Thoracic aorta (tissue), 2 donors: ENCODE measurements around the gene ZDHHC7. TPM values are rescaled to one million over a fixed set of nuclear protein-coding genes. Genes with fewer than 3 reads are reported as not detected.

ENCODE experiments used
- ATAC-seq: fragments of 150-250 bp; one replicate; pipeline ENCODE4 v1.8.0; 2017; ENCODE audit warnings: low read depth; ENCODE audit not compliant: insufficient number of reproducible peaks, low FRiP score
- DNase-seq: peaks from one replicate; pipeline ENCODE4 v3.0.0-alpha.2; 2020; ENCODE audit warnings: low spot score
- H3K27ac ChIP-seq, 2 donors: fragments of 200-600 bp; sonication (generic); 1 replicate in 1 of 2; 2 replicates in 1 of 2; pipeline ENCODE4 v1.5.1; 2016; ENCODE audit warnings: mild to moderate bottlenecking in 2 of 2, moderate library complexity in 2 of 2
- H3K27me3 ChIP-seq: fragments of 200-600 bp; sonication (generic); replicated peaks from 2 replicates; pipeline ENCODE4 v1.6.0; 2016; ENCODE audit warnings: mild to moderate bottlenecking; ENCODE audit not compliant: insufficient read depth
- H3K36me3 ChIP-seq: fragments of 200-600 bp; sonication (generic); one replicate; pipeline ENCODE4 v1.5.1; 2016
- H3K4me1 ChIP-seq, 2 donors: fragments of 200-600 bp; sonication (generic); 1 replicate in 1 of 2; 2 replicates in 1 of 2; pipeline versions ENCODE4 v1.5.1 to v1.6.0; 2016; ENCODE audit warnings: low read depth in 2 of 2, mild to moderate bottlenecking in 1 of 2; ENCODE audit not compliant: control insufficient read depth in 1 of 2
- H3K4me3 ChIP-seq: fragments of 200-600 bp; sonication (generic); 2 replicates; pipeline ENCODE4 v1.5.1; 2016; ENCODE audit warnings: mild to moderate bottlenecking
- H3K9me3 ChIP-seq: fragments of 200-600 bp; sonication (generic); 2 replicates; pipeline ENCODE4 v1.5.1; 2016
- total RNA-seq, 2 donors: library from RNA; depleted of rRNA; stranded (reverse); fragments of >200 nt; gene quantifications; one replicate each; pipeline versions ENCODE4 v1.1.0 to v1.2.3, GENCODE V29; 2016
- TF ChIP-seq, protein P1 (sequence below): fragments of 200-600 bp; sonication (generic); IDR thresholded peaks from one replicate; pipeline ENCODE4 v1.5.1; 2019; ENCODE audit warnings: antibody characterized with exemption

Gene ZDHHC7
- total RNA-seq, 2 donors from 2014 or later, result 63.7 to 80.8 TPM

DNA sequence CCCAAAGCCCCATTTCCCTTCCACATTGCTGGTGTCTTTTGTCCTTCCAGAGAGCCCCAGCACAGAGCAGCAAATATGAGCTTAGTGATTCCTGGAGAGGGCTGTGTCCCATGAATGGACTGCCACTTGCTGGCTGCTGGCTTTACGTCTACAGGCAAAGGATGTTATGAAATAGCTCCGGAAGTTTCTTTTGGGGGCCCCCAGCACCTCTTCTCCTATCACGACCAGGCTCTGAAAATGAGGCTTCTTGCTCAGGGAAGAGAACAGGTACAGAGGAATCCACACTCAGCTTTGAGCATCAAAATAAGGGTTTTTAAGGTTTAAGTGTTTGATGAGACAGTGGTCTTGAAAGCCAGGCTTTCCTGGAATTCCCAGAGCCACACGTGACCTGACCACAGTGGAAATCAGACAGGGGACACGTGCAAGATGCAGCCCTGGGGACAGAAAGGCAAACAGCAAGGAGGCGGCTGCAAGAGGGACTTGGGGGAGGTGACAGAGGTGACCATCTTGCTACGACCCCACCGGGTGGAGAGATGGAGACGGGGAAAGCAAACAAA is 58.1 kb downstream of the ZDHHC7 start:
- TF ChIP-seq, protein P1, sequence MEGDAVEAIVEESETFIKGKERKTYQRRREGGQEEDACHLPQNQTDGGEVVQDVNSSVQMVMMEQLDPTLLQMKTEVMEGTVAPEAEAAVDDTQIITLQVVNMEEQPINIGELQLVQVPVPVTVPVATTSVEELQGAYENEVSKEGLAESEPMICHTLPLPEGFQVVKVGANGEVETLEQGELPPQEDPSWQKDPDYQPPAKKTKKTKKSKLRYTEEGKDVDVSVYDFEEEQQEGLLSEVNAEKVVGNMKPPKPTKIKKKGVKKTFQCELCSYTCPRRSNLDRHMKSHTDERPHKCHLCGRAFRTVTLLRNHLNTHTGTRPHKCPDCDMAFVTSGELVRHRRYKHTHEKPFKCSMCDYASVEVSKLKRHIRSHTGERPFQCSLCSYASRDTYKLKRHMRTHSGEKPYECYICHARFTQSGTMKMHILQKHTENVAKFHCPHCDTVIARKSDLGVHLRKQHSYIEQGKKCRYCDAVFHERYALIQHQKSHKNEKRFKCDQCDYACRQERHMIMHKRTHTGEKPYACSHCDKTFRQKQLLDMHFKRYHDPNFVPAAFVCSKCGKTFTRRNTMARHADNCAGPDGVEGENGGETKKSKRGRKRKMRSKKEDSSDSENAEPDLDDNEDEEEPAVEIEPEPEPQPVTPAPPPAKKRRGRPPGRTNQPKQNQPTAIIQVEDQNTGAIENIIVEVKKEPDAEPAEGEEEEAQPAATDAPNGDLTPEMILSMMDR, result no peak
- H3K4me3 ChIP-seq, result no peak overlapping the region
- ATAC-seq (no peak), DNase-seq (no peak)
- H3K4me1 ChIP-seq, result peaks cover 0 to 14% of the 10 kb centered on the region in 2 donors
- H3K27ac ChIP-seq, result peak overlapping the region in 1 of 2 donors; percentile 3
- H3K9me3 ChIP-seq, result no peaks in the 10 kb centered on the region
- H3K36me3 ChIP-seq, result no peaks in the 10 kb centered on the region
- H3K27me3 ChIP-seq, result no peaks in the 10 kb centered on the region

DNA sequence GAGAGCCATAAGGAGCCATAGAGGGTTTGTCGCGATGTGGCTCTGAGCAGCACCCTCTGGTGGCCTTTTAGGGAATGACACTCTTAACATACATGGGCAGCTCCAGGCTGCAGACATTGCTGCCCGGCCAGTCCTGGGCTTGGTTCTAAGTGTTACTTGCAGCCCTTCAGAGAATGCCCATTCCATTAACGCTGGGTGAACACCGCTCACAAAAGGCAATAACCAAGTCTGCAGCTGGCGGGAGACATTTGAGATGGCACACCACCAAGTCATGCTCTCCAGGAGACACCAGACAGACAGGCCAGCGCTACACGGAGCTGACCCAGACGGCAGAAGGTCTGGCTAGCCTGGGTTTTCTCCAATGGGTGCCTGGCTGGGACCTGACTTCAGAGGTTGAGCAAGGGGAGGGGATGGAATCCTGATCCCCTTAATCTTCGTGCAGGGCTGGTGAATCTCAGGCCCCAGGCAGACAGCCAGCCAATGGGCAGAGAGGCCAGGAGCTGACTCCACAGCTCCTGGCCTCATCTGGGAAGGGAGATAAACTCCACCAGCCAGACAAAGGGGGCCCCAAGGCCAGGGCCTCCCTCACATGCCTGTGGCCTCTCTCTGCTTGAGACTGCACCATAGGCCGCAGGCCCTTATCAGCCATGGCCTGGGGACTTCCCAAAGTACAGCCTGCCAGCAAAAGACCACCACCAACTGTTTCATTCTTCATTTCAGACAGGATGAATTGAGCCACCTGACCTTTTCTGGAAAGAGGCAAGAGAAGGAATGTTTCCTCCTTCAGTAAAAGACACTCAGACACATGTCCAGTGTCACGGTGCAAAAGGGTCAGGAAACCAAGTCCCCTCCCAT is 58.8 kb downstream of the ZDHHC7 start:
- H3K36me3 ChIP-seq, result no peaks in the 10 kb centered on the region
- peaks cover 0 to 14% of the 10 kb centered on the region in 2 donors for H3K4me1 ChIP-seq
- ATAC-seq (peak; percentile 50), DNase-seq (peak; percentile 71)
- H3K4me3 ChIP-seq, result no peak overlapping the region
- TF ChIP-seq, protein P1, result peak; percentile 91
- peak overlapping the region in 1 of 2 donors; percentile 3 for H3K27ac ChIP-seq
- no peaks in the 10 kb centered on the region for H3K27me3 ChIP-seq
- no peaks in the 10 kb centered on the region for H3K9me3 ChIP-seq

DNA sequence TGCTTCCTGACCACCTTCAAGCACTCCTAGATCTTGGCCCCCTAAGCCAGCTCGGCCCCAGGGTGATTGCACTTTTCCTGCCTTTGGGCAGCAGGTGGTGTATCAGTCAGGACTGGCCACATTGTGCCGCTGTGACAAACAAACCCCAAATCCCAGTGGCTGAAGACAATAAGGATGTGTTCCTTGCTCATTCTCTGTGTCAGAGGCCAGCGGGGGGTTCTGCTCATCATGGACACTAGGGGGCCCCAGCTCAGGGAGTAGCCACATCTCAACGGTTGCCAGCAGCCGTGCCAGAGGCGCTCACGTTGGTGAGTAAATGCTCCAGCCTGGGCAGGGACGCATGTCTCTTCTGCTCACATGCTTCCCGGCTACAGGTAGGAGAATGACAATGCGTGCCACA is 60.4 kb downstream of the ZDHHC7 start:
- DNase-seq, result no peak
- Histone ChIP-seq H3K4me3 (no peak overlapping the region), H3K36me3 (no peaks in the 10 kb centered on the region), H3K9me3 (no peaks in the 10 kb centered on the region), H3K4me1 (peaks cover 0 to 14% of the 10 kb centered on the region in 2 donors), H3K27me3 (no peaks in the 10 kb centered on the region), H3K27ac (no peak overlapping the region)
- ATAC-seq, result no peak
- TF ChIP-seq, protein P1, result no peak

DNA sequence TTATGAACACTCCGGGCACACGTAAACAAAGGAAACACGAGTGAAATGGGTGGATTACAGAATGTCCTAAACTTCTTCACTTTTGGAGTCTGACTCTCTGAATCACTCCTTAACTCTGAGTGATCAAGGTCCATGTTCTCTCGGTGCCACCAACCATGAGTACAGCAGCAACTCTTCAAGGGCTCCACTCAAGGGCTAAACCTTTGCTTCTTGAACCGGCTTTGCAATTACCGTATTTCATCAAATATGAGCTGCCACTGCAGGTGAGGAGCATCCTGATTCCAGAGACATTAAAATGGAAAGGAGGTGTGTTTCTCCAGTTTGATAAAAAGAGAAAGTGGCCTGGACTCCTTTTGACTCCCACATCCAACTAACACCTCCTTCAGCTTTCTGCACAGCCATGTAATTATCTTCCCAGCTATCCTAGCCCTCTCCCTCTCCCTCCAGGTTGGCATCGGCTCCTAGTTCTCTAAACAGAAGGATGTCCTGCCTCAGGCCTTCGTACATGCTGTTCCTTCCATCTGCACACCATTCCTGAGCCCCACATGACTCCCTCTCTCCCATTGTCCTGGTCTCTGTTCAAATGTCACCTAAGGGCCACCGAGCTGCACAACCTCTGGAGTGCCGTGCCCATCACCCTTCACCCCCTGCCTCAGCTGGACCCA is 61.4 kb downstream of the ZDHHC7 start:
- Histone ChIP-seq H3K9me3 (no peaks in the 10 kb centered on the region), H3K4me1 (peaks cover 0 to 14% of the 10 kb centered on the region in 2 donors), H3K36me3 (no peaks in the 10 kb centered on the region), H3K4me3 (no peak overlapping the region), H3K27me3 (no peaks in the 10 kb centered on the region), H3K27ac (no peak overlapping the region)
- no peak for ATAC-seq
- DNase-seq, result no peak
- TF ChIP-seq, protein P1, result no peak
